WTC11 (cell line): ENCODE measurements around the gene NFIL3.

Experiments
- IRF2 ChIP-seq: sonication (generic); formaldehyde crosslinking; IDR thresholded peaks from 2 replicates; pipeline ENCODE4 v1.8.0; 2022; ENCODE audit warnings: low read depth, missing genetic modification reagents, borderline replicate concordance
- TF ChIP-seq, protein P1 (sequence below): fragments of 200-600 bp; IDR thresholded peaks from 2 replicates; pipeline ENCODE4 v1.8.0; 2022; ENCODE audit warnings: antibody characterized with exemption
- TF ChIP-seq, protein P2 (sequence below): sonication (generic); formaldehyde crosslinking; IDR thresholded peaks from 2 replicates; pipeline ENCODE4 v1.8.0; 2022; ENCODE audit warnings: mild to moderate bottlenecking, missing genetic modification reagents
- TF ChIP-seq, protein P3 (sequence below): fragments of 250-450 bp; sonication (Bioruptor Pico); IDR thresholded peaks from 2 replicates; pipeline ENCODE4 v1.9.0; 2021; ENCODE audit warnings: moderate library complexity, mild to moderate bottlenecking, inconsistent platforms, borderline replicate concordance
- TF ChIP-seq, protein P4 (sequence below): sonication (generic); formaldehyde crosslinking; IDR thresholded peaks from 2 replicates; pipeline ENCODE4 v1.8.0; 2022; ENCODE audit warnings: mild to moderate bottlenecking, missing genetic modification reagents

DNA sequence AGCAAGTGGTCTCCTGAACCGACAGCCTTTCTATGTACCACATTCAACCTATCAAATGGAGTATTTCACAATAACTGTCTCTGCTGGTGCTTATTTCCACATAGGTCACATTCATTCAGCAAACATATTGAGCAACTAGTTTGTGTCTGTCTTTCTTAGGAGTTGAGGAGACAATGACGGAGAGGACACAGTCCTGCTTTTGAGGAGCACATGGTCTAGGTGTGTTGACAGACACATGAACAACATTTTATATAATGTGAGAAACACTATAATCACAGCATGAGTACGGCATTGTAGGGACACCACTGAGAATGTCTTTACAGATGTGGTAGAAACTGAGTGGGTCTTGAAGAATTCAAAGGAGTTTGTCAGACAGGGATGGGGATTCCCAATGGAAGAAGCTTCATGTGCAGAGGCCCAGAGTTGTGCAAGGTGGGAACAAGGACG, 28.5 kb downstream of the NFIL3 start:
- no peak for TF ChIP-seq IRF2 (CRISPR knock-in tag)
- TF ChIP-seq, protein P1, sequence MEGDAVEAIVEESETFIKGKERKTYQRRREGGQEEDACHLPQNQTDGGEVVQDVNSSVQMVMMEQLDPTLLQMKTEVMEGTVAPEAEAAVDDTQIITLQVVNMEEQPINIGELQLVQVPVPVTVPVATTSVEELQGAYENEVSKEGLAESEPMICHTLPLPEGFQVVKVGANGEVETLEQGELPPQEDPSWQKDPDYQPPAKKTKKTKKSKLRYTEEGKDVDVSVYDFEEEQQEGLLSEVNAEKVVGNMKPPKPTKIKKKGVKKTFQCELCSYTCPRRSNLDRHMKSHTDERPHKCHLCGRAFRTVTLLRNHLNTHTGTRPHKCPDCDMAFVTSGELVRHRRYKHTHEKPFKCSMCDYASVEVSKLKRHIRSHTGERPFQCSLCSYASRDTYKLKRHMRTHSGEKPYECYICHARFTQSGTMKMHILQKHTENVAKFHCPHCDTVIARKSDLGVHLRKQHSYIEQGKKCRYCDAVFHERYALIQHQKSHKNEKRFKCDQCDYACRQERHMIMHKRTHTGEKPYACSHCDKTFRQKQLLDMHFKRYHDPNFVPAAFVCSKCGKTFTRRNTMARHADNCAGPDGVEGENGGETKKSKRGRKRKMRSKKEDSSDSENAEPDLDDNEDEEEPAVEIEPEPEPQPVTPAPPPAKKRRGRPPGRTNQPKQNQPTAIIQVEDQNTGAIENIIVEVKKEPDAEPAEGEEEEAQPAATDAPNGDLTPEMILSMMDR: no peak
- TF ChIP-seq, protein P2, sequence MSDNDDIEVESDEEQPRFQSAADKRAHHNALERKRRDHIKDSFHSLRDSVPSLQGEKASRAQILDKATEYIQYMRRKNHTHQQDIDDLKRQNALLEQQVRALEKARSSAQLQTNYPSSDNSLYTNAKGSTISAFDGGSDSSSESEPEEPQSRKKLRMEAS (CRISPR knock-in tag): no peak
- TF ChIP-seq, protein P3, sequence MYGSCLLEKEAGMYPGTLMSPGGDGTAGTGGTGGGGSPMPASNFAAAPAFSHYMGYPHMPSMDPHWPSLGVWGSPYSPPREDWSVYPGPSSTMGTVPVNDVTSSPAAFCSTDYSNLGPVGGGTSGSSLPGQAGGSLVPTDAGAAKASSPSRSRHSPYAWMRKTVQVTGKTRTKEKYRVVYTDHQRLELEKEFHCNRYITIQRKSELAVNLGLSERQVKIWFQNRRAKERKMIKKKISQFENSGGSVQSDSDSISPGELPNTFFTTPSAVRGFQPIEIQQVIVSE (CRISPR knock-in tag): no peak
- TF ChIP-seq, protein P4, sequence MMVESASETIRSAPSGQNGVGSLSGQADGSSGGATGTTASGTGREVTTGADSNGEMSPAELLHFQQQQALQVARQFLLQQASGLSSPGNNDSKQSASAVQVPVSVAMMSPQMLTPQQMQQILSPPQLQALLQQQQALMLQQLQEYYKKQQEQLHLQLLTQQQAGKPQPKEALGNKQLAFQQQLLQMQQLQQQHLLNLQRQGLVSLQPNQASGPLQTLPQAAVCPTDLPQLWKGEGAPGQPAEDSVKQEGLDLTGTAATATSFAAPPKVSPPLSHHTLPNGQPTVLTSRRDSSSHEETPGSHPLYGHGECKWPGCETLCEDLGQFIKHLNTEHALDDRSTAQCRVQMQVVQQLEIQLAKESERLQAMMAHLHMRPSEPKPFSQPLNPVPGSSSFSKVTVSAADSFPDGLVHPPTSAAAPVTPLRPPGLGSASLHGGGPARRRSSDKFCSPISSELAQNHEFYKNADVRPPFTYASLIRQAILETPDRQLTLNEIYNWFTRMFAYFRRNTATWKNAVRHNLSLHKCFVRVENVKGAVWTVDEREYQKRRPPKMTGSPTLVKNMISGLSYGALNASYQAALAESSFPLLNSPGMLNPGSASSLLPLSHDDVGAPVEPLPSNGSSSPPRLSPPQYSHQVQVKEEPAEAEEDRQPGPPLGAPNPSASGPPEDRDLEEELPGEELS (CRISPR knock-in tag): no peak
